Eye (tissue), 1 donor: ENCODE data around the gene IKZF5.

Experiments used
- DNase-seq: peaks from one replicate; pipeline ENCODE4 v3.0.0-alpha.2; 2015

Gene IKZF5

DNA sequence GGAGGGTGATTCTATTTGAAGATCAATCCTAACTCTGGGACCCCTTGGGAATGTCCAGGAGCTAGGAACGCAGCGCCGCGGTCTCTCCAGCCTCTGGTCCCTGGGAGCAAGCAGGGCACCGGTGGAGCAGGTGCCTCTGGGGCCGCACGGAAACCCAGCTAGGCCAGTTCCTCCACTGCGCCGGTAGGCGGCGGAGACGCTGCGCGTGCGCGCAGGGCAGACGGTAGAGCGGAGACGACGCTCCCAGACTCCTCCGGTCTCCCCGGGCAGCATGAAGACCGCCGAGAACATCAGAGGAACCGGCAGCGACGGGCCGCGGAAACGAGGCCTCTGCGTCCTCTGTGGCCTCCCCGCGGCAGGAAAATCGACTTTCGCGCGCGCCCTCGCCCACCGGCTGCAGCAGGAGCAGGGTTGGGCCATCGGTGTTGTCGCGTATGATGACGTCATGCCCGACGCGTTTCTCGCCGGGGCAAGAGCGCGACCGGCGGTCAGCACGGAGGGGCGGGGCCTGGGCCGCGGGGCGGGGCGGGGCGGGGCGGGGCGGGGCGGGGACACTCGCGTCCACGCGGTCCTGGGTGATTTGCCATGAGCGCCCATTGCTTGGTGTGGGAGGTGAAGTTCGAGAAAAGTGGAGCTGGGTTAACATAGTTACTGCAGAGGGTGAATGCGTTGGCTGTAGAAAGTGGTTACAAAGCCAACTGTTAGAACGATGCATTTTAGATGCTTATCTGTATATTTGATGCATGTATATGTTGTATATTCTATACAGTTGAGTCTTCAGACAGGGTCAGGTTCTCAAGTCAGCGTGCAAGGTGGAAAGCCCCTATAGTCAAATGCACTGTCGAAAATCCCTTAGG is 28.2 kb downstream of the IKZF5 start, which contains the start of gene PSTK:
Gene PSTK (plus strand): TSS at position 193 of the 857 bp plus-strand sequence. CDS start 79 bp downstream, at position 272.
- DNase-seq, result peak; percentile 98

DNA sequence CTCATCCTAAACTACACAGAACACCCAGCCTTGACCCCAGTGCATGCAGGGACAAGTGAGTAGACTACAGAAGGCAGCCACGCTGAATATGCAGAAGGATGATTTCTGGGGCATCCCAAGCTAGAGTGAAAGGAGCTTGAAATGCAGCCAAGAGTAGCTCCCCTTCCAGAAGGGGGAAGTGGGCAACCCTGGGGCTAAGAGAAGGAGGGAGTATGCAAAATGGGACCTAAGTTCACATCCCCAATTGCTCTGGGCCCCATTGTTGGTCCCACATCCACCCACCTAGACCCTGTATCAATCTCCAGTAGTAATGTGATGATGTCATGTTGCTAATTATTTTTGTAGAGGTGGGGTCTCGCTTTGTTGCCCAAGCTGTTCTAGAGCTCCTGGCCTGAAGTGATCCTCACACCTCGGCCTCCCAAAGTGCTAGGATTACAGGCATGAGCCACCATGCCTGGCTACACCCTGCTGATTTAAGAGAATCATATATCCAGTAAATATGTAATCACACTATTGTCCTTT is 34.0 kb downstream of the IKZF5 start:
- DNase-seq, result no peak

DNA sequence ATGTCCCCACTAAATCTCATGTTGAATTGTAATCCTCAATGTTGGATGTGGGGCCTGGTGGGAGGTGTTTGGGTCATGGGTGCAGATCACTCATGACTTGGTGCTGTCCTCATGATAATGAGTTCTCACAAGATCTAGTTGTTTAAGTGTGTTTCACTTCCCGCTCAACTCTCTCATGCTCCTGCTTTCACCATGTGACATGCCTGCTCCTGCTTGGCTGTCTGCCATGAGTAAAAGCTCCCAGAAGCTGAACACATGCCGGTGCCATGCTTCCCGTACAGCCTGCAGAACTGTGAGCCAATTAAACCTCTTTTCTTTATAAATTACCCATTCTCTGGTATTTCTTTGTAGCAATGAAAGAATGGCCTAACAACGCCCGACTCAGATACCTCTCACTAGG is 34.6 kb downstream of the IKZF5 start:
- no peak for DNase-seq

DNA sequence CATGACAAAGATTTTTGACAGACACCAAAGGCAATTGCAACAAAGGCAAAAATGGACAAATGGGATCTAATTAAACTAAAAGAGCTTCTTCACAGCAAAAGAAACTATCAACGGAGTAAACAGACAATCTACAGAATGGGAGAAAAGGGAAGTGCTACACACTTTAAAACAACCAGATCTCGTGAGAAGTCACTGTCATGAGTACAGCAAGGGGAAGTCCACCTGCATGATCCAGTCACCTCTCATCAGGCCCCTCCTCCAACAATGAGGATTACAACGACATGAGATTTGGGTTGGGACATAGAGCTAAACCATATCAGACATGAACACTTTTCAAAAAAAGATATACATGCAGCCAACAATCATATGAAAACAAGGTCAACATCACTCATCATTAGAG is 39.9 kb downstream of the IKZF5 start:
- no peak for DNase-seq

DNA sequence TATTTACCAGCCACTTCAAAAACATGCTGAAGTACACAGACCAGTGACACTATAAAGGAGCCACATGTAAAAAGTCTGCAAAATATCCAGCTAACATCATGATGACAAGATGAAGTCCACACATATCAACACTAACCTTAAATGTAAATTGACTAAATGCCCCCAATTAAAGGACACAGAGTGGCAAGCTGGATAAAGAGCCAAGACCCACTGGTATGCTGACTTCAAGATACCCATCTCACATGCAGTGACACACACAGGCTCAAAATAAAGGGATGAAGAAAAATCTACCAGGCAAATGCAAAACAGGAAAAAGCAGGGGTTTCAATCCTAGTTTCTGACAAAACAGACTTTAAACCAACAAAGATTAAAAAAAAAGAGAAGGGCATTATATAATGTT is 41.7 kb downstream of the IKZF5 start:
- no peak for DNase-seq

DNA sequence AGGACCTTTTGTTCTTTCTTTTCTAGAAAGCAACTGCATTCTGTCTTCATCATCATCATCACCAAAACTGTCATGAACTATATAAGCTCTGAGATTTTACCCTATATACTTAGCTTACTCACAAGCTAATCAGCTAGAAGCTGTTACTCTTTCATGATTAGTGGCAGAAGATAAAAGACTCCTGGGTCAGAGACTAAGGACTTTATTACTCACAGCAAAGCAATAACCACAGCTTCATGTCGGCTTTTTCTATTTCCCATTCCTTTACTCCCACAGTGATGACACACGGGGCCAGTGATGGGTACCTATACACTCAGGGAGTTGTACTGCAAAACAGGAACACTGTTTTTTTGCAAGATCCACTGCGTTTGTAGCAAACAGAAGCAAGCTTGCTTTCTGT is 46.2 kb downstream of the IKZF5 start:
- no peak for DNase-seq

DNA sequence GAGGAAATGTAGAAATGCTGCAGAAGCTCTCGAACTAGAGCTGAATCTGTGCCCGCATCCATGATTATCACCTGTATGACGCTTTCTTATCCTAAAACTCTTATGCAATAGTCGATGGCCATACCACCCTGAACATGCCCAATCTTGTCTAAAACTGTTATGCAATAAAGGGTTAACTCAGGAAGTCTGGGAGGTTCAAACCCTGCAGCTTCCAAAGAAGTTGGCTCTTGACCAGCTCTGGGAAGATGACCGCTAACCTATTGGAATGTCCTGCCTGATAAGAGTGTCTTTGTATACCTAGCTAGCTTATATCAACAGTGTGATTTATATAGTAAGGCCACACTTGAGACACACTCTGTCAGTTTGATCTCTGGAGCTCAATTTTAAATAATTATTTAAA is 51.1 kb downstream of the IKZF5 start:
- no peak for DNase-seq

DNA sequence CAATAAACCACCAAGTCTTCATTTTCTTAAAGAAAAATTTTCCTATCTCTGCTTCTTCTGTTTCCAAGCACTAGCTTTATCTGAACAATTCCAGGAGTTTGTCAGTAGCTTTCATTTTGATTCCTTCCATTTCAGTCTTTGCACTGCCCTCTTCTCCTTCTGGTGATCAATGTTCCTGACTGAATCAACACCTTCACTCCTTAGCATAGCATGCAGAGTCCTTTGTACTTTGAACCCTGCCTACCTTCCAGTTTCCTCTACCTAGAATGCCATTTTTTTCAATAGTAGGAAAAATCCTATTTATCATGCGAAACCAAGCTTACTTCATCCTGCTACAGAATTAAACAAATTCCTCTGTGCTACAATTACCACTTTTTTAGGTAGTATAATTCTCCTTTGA is 52.7 kb downstream of the IKZF5 start:
- no peak for DNase-seq

DNA sequence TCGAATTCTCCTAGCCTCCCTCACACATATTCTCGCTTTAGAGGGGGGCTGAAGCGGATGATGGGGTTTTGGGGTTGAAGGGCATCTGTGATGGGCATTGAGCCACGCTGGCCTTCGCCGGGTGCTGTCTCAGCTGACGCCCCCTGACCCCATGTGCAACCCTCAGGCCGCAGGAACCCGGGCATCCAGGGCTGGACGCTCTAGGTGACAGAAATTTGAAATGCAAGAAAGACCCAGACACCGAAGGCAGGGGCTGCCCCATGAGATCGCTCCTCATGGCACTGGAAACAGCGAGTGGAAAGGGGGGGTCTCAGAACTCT is 53.9 kb downstream of the IKZF5 start:
- no peak for DNase-seq

DNA sequence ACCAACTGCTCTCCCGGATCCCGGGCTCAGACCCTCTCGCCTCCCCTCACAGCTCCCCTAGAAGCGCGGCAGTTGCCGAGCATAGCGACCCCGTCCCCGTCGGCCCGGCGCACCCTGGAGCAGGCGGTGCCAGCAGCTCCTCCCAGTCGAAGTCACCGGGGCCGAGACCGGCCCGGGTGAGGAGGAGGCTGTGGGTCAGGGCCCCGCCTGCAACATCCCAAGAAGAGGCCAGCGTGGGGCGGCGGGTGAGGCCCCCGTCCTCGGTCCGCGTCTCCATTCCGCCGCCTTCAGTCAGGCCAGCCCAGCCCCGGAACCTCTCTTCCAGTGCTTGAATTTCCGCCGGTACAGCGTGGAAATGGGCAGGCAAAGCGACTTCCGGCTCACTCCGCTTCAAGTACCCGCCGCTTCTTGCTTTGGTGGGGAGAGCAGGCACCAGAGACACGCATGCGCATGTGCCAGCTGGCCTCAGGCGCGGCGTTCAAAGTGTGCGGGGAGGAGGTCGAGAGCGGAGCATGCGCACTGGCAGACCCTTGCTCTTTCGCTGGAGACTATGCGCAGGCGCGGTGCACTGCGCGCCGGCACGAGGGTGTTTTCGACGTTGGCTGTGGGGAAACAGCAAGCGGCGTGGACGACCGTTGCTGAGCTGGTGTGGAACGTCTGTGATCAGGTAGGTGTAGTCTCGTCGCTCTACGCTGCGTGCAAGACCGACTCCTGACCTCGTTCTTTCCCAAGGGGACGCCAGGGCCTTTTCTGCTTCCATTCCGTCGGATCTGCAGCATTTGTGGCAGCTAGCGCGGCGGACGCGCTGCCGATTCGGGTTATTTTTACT is 54.5 kb downstream of the IKZF5 start, which contains the start of gene C10orf88:
Gene C10orf88 (minus strand): TSS at position 326 of the 829 bp plus-strand sequence. CDS start 49 bp downstream, at position 277.
- DNase-seq, result peak; percentile 99

DNA sequence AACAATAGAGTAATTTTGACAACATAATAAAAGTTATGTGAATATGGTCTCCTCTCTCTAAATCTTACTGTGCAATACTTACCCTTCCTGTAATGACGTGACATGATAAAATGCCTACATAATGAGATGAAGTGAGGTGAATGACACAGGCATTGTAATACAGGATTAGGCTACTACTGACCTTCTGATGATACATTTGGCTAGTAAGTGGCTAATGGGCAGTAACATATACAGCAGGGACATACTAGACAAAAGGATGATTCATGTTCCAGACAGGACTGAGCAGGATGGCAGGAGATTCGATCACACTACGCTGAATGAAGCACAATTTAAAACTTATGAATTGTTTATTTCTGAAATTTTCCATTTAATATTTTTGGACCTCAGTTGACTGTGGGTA is 59.3 kb downstream of the IKZF5 start:
- no peak for DNase-seq
